Epithelial cell of esophagus (primary cell): ENCODE measurements around the gene ROBO1.
A peak's percentile ranks its signal among the peaks of the same experiment; 100 is the strongest.

Experiments used
- DNase-seq: peaks from one replicate; pipeline ENCODE4 v3.0.0; 2010; ENCODE audit warnings: low read depth
- H3K4me3 ChIP-seq: 2 replicates; pipeline ENCODE4 v1.5.1; 2011; ENCODE audit warnings: mild to moderate bottlenecking, low read length, control low read depth
- CTCF ChIP-seq: IDR thresholded peaks from 2 replicates; pipeline ENCODE4 v1.5.1; 2011; ENCODE audit warnings: low read depth, mild to moderate bottlenecking, low read length, control low read depth, inconsistent platforms; ENCODE audit not compliant: insufficient read depth; ENCODE audit errors: missing control alignments

Gene ROBO1

GRCh38 chr3:78919021-78919755, 848.6 kb downstream of the ROBO1 start:
- peak; percentile 93 for DNase-seq
- no peak for TF ChIP-seq CTCF
- H3K4me3 ChIP-seq: no peak overlapping the region

- no peak for TF ChIP-seq CTCF
- DNase-seq: no peak
- H3K4me3 ChIP-seq: no peak overlapping the region
Observed at GRCh38 chr3:78918361-78919020, 849.3 kb downstream of the ROBO1 start.

GRCh38 chr3:78917536-78917935, 850.3 kb downstream of the ROBO1 start:
- no peak overlapping the region for H3K4me3 ChIP-seq
- no peak for TF ChIP-seq CTCF
- no peak for DNase-seq

GRCh38 chr3:78913711-78914110, 854.1 kb downstream of the ROBO1 start:
- no peak for DNase-seq
- no peak for TF ChIP-seq CTCF
- no peak overlapping the region for H3K4me3 ChIP-seq

- TF ChIP-seq CTCF: no peak
- no peak for DNase-seq
- no peak overlapping the region for H3K4me3 ChIP-seq
Observed at GRCh38 chr3:78912687-78913086, 855.1 kb downstream of the ROBO1 start.

GRCh38 chr3:78912259-78912658, 855.5 kb downstream of the ROBO1 start:
- DNase-seq: no peak
- H3K4me3 ChIP-seq: no peak overlapping the region
- no peak for TF ChIP-seq CTCF

- TF ChIP-seq CTCF: no peak
- DNase-seq: no peak
- no peak overlapping the region for H3K4me3 ChIP-seq
Observed at GRCh38 chr3:78911394-78911793, 856.4 kb downstream of the ROBO1 start.
